ENCODE results near the gene HIP1R.

DNA sequence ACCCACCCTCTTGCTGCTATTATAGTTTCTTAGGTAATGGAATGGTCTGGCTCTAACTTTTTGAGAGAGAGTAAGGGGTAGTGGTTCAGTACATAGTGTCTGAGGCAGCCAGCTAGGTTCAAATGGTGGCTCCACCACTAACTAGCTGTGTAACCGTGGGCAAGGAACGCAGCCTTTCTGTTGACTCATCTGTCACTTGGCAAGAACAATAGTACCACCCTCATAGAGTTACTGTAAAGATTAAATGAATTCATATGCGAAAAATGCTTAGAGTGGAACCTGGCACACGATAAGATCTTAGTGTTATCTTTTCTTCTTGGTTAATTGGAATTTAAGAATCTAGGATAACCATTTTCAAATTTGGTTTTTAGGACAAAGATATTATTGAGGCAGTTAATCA lies 46.9 kb upstream of the HIP1R start:
- TF ChIP-seq, protein P1, sequence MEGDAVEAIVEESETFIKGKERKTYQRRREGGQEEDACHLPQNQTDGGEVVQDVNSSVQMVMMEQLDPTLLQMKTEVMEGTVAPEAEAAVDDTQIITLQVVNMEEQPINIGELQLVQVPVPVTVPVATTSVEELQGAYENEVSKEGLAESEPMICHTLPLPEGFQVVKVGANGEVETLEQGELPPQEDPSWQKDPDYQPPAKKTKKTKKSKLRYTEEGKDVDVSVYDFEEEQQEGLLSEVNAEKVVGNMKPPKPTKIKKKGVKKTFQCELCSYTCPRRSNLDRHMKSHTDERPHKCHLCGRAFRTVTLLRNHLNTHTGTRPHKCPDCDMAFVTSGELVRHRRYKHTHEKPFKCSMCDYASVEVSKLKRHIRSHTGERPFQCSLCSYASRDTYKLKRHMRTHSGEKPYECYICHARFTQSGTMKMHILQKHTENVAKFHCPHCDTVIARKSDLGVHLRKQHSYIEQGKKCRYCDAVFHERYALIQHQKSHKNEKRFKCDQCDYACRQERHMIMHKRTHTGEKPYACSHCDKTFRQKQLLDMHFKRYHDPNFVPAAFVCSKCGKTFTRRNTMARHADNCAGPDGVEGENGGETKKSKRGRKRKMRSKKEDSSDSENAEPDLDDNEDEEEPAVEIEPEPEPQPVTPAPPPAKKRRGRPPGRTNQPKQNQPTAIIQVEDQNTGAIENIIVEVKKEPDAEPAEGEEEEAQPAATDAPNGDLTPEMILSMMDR (conservative IDR thresholded peaks at IDR 0.05), result no peak
- TF ChIP-seq EZH2 (IDR thresholded peaks at IDR 0.05; ENCODE audit: low read depth), result no peak

Measured in PC-9 (cell line).